RPMI7951 (cell line): Measurements from ENCODE around the gene C5orf47. TPM values are rescaled to one million over a fixed set of nuclear protein-coding genes. Genes with fewer than 3 reads are reported as not detected.

Source experiments
- DNase-seq: peaks from one replicate; pipeline ENCODE4 v3.0.0-alpha.2; 2012; ENCODE audit warnings: low read depth
- total RNA-seq: library from RNA; depleted of rRNA; stranded (reverse); fragments of >200 nt; shearing (Covaris generic); gene quantifications from 2 replicates; pipeline ENCODE4 v1.2.3, GENCODE V29; 2014; rRNA removed

Gene C5orf47
- total RNA-seq, 1 experiment from 2014 or later = not detected

- DNase-seq = no peak
Measured at GRCh38 chr5:174044466-174045254, 55.7 kb downstream of the C5orf47 start.

GRCh38 chr5:174045470-174046025, 56.6 kb downstream of the C5orf47 start, which contains the start of gene NSG2:
Gene NSG2, plus strand, starts transcription at chr5:174045706. Its CDS starts 1,050 bp downstream, at chr5:174046756.
- DNase-seq = peak; percentile 88

GRCh38 chr5:174046558-174046957, 57.6 kb downstream of the C5orf47 start:
- DNase-seq = no peak

GRCh38 chr5:174047472-174048099, 58.6 kb downstream of the C5orf47 start:
- DNase-seq = no peak

GRCh38 chr5:174052636-174053035, 63.7 kb downstream of the C5orf47 start:
- DNase-seq = no peak

- no peak for DNase-seq
Measured at GRCh38 chr5:174053905-174054304, 64.9 kb downstream of the C5orf47 start.

Other genes with a start within 250 kb of the C5orf47 start
- gene CPEB4, start 100.8 kb upstream of the C5orf47 start, total RNA-seq = 11.2 and 12.5 TPM in 2 replicates
- gene NSG2, start 56.5 kb downstream of the C5orf47 start, total RNA-seq = not detected in 2 replicates